Heart left ventricle (tissue), 16 donors: ENCODE measurements around the gene CHAMP1. TPM values are rescaled to one million over a fixed set of nuclear protein-coding genes. Genes with fewer than 3 reads are reported as not detected.

Source experiments
- ATAC-seq, 4 donors: fragments of 200-7000 bp; cut with Tn5 transposase; one replicate each; pipeline ENCODE4 v1.9.1; 2020 to 2022; ENCODE audit warnings: moderate library complexity in 4 of 4, mild to moderate bottlenecking in 3 of 4, moderate number of reproducible peaks in 1 of 4
- DNase-seq, 5 donors: peaks; one replicate each; pipeline ENCODE4 v3.0.0-alpha.2; 2020
- H3K27ac ChIP-seq, 12 donors: fragments of 200-600 bp; sonication (generic) in 4 of 12; one replicate each; pipeline versions ENCODE4 v1.5.0 to v1.8.0; 2016 to 2022; ENCODE audit warnings: mild to moderate bottlenecking in 2 of 12
- H3K27me3 ChIP-seq, 9 donors: fragments of 200-600 bp; sonication (generic) in 2 of 9; one replicate each; pipeline versions ENCODE4 v1.5.1 to v1.8.0; 2016 to 2022; ENCODE audit warnings: mild to moderate bottlenecking in 3 of 9
- H3K36me3 ChIP-seq, 9 donors: fragments of 200-600 bp; sonication (generic) in 2 of 9; one replicate each; pipeline versions ENCODE4 v1.5.0 to v1.8.0; 2018 to 2022; ENCODE audit warnings: mild to moderate bottlenecking in 2 of 9
- H3K4me1 ChIP-seq, 12 donors: fragments of 200-600 bp; sonication (generic) in 4 of 12; one replicate each; pipeline versions ENCODE4 v1.5.0 to v1.8.0; 2016 to 2022; ENCODE audit warnings: mild to moderate bottlenecking in 3 of 12
- H3K4me3 ChIP-seq, 12 donors: fragments of 200-600 bp; sonication (generic) in 4 of 12; one replicate each; pipeline versions ENCODE4 v1.5.0 to v1.8.0; 2017 to 2022; ENCODE audit warnings: mild to moderate bottlenecking in 9 of 12, moderate library complexity in 4 of 12
- H3K9me3 ChIP-seq, 12 donors: fragments of 200-600 bp; sonication (generic) in 4 of 12; one replicate each; pipeline versions ENCODE4 v1.5.0 to v1.8.0; 2016 to 2022; ENCODE audit warnings: mild to moderate bottlenecking in 1 of 12
- CTCF ChIP-seq, 12 donors: fragments of 200-600 bp; sonication (generic) in 4 of 12; IDR thresholded peaks; one replicate each; pipeline versions ENCODE4 v1.5.0 to v1.8.0; 2018 to 2022; ENCODE audit warnings: antibody characterized with exemption in 12 of 12, mild to moderate bottlenecking in 5 of 12
- POLR2A ChIP-seq, 2 donors: fragments of 450-650 bp; IDR thresholded peaks; one replicate each; pipeline ENCODE4 v1.6.1; 2017; ENCODE audit warnings: antibody characterized with exemption in 2 of 2, mild to moderate bottlenecking in 2 of 2, moderate library complexity in 2 of 2
- WGBS, 4 donors: extraction: QIAGEN DNeasy Blood & Tissue Kit in 2 of 4; methylation state at CpG; one replicate each; pipeline versions ENCODE4 v1.1.5 to v1.1.7; 2013 to 2018; 5-methylcytosine and 5-hydroxymethylcytosine counted together
- intact Hi-C, 10 donors: fragments of 100-400 bp; cut with DNase I; formaldehyde crosslinking; loops; one replicate each; pipeline versions ENCODE4 v1.11.1 to v1.14.2; 2022
- polyA plus RNA-seq, 2 donors: library from polyadenylated mRNA; stranded (reverse); fragments of 200-250 nt; gene quantifications; one replicate each; pipeline ENCODE4 v1.2.3, GENCODE V29; 2013
- total RNA-seq, 9 donors: library from RNA; depleted of rRNA in 2 of 9; stranded (reverse); fragments of >200 nt in 2 of 9; fragmentation: NEBNext Ultra II Directional in 3 of 9; extraction: Animal tissue kit (Norgen Biotek cat#: 25700) in 3 of 9; gene quantifications; one replicate each; pipeline versions ENCODE4 v1.1.0 to v1.2.4, GENCODE V29; 2016 to 2023
- donor health status: ischemic (EF 13 %, LVEDD 7.1; RV severe dilation, severe dysfunction).
- donor health status: healthy with polysubstance abuse.
- donor health status: DM: no; HTN: yes; CAD: no.
- donor health status: DM: no; HTN: no; CAD: no.
- donor health status: ischemic (EF 25% LVEDD 6.9; RV normal size, moderate dysfunction).
- donor health status: ischemic (EF 25% LVEDD 5.7; RV mildly dilated, moderate dysfunction).
- donor health status: healthy.
- donor health status: DM: yes; HTN: yes; CAD: no.
- donor health status: ischemic (EF 35%, LVEDD 5.7; RV mildly dilated, moderate dysfunction).
- donor health status: nonischemic (EF 11% LVEDD 7.7; RV severe dilation, severe dysfunction).
- donor health status: DM: yes; HTN: yes; CAD: no.
- donor health status: PGD.
- donor health status: ischemic (EF 29% LVEDD 5.4; RV normal size, mild dysfunction).
- donor health status: nonischemic (EF 23%, LVEDD 6.1; RV moderate dilation, normal function).

CHAMP1 gene
- total and polyA plus RNA-seq, 11 donors = 3.2 to 17.5 (median 9.1) TPM

GRCh38 chr13:114311908-114312307 is 2.4 kb upstream of the CHAMP1 start:
- no peaks in the 10 kb centered on the region for H3K9me3 ChIP-seq
- ATAC-seq (no peak), DNase-seq (no peak)
- intact Hi-C loops = no loop called here
- no peak overlapping the region for H3K4me3 ChIP-seq
- peaks cover 0 to 31% (median 18%) of the 10 kb centered on the region in 12 donors for H3K4me1 ChIP-seq
- TF ChIP-seq CTCF (IDR thresholded peaks at IDR 0.05) = no peak
- no peak for TF ChIP-seq POLR2A (IDR thresholded peaks at IDR 0.05)
- no peak overlapping the region for H3K27ac ChIP-seq
- 45 to 59% (median 50%) methylated on average over 2 of the region's 2 CpGs for WGBS, 4 donors
- H3K36me3 ChIP-seq = peaks cover 0 to 14% (median 4%) of the 10 kb centered on the region in 9 donors
- no peaks in the 10 kb centered on the region for H3K27me3 ChIP-seq

GRCh38 chr13:114313061-114313860 is 1.0 kb upstream of the CHAMP1 start:
- intact Hi-C loops = no loop called here

GRCh38 chr13:114315074-114315785 is 927 bp downstream of the CHAMP1 start:
- H3K27me3 ChIP-seq = no peaks in the 10 kb centered on the region
- H3K27ac ChIP-seq = peak overlapping the region; percentile 51 to 97 (median 92)
- H3K4me3 ChIP-seq = peak overlapping the region; percentile 68 to 95 (median 80)
- H3K36me3 ChIP-seq = no peaks in the 10 kb centered on the region
- ATAC-seq = no peak
- H3K9me3 ChIP-seq = no peaks in the 10 kb centered on the region
- peaks cover 3 to 59% (median 42%) of the 10 kb centered on the region in 12 donors for H3K4me1 ChIP-seq
- no peak for DNase-seq
- TF ChIP-seq POLR2A (IDR thresholded peaks at IDR 0.05) = no peak
- TF ChIP-seq CTCF (IDR thresholded peaks at IDR 0.05) = no peak
- intact Hi-C loops = no loop called here
- 23 to 28% (median 25%) methylated on average over 7 of the region's 7 CpGs for WGBS, 4 donors

More at GRCh38 chr13:114313061-114313860, 1.0 kb upstream of the CHAMP1 start:
- DNase-seq (no peak), ATAC-seq (no peak)
- Histone ChIP-seq H3K27ac (peak overlapping the region; percentile 51 to 97 (median 92)), H3K27me3 (no peaks in the 10 kb centered on the region), H3K4me1 (peaks cover 0 to 41% (median 23%) of the 10 kb centered on the region in 12 donors), H3K9me3 (no peaks in the 10 kb centered on the region), H3K4me3 (peak overlapping the region in 11 of 12 donors; percentile 68 to 95 (median 78)), H3K36me3 (peaks cover 0 to under 1% (median 0%) of the 10 kb centered on the region in 9 donors)
- 88 to 94% (median 91%) methylated on average over 17 of the region's 17 CpGs for WGBS, 4 donors
- TF ChIP-seq POLR2A (IDR thresholded peaks at IDR 0.05) (no peak), CTCF (IDR thresholded peaks at IDR 0.05) (no peak)

GRCh38 chr13:114318624-114319023 is 4.3 kb downstream of the CHAMP1 start:
- H3K36me3 ChIP-seq = peaks cover 0 to 29% (median 26%) of the 10 kb centered on the region in 9 donors
- DNase-seq (no peak), ATAC-seq (no peak)
- no peaks in the 10 kb centered on the region for H3K27me3 ChIP-seq
- H3K4me3 ChIP-seq = no peak overlapping the region
- H3K9me3 ChIP-seq = no peaks in the 10 kb centered on the region
- no peak for TF ChIP-seq POLR2A (IDR thresholded peaks at IDR 0.05)
- TF ChIP-seq CTCF (IDR thresholded peaks at IDR 0.05) = no peak
- peaks cover 3 to 54% (median 38%) of the 10 kb centered on the region in 12 donors for H3K4me1 ChIP-seq
- no peak overlapping the region for H3K27ac ChIP-seq
- intact Hi-C loops = no loop called here
- 15 to 26% (median 22%) methylated on average over 1 of the region's 1 CpG for WGBS, 4 donors
